ENCODE measurements around the gene MAP3K13. TPM values are rescaled to one million over a fixed set of nuclear protein-coding genes. Genes with fewer than 3 reads are reported as not detected.
"Not testable (repeated sequence)": the region's sequence is repeated elsewhere in the genome, so short reads cannot be mapped to it uniquely, and the experiment has no call there.

MAP3K13 gene
- total and polyA plus RNA-seq, 2 donors (not counting 1 experiment from before 2014, with no cell fraction given): 15.0 to 28.2 TPM

GRCh38 chr3:185366074-185366335 lies 3.1 kb downstream of the MAP3K13 start:
- Histone ChIP-seq H3K4me1 (ENCODE audit: control insufficient read depth, extremely low read depth, insufficient read depth, low read length) (no peaks in the 10 kb centered on the region), H3K9ac (ENCODE audit: insufficient read depth, low read length) (no peak overlapping the region), H3K4me3 (replicated peaks in 1 of 4; ENCODE audit: control extremely low read depth in 1 of 4, insufficient read depth in 1 of 4, low read depth in 3 of 4, low read length in 4 of 4) (no peak overlapping the region), H4K20me1 (ENCODE audit: control insufficient read depth, extremely low read depth, insufficient read depth, low read length) (no peaks in the 10 kb centered on the region), H3K4me2 (ENCODE audit: extremely low read depth, insufficient read depth, low read length) (no peak overlapping the region), H3K79me2 (ENCODE audit: control insufficient read depth, insufficient read depth, low read length) (no peaks in the 10 kb centered on the region), H3K27ac (ENCODE audit: insufficient read depth, low read length) (no peak overlapping the region), H3K9me3 (ENCODE audit: control insufficient read depth, insufficient read depth, low read depth, low read length) (no peaks in the 10 kb centered on the region), H3K27me3 (ENCODE audit: control insufficient read depth, insufficient read depth, low read length) (peaks cover 3% of the 10 kb centered on the region), H3K36me3 (ENCODE audit: control insufficient read depth, insufficient read depth, low read length) (no peaks in the 10 kb centered on the region), H2AFZ (ENCODE audit: low read length) (no peak overlapping the region)
- no peak for DNase-seq (ENCODE audit: low read depth in 2 of 2)
- no peak for TF ChIP-seq EZH2 (IDR thresholded peaks at IDR 0.05; ENCODE audit: low read length, missing control alignments)
- no peak for TF ChIP-seq CTCF (conservative IDR thresholded peaks at IDR 0.05 in 1 of 2, IDR thresholded peaks at IDR 0.05 in 1 of 2; ENCODE audit: low read depth in 1 of 2, low read length in 2 of 2)

GRCh38 chr3:185366913-185367312 lies 4.0 kb downstream of the MAP3K13 start:
- Histone ChIP-seq H3K27me3 (ENCODE audit: control insufficient read depth, insufficient read depth, low read length) (peaks cover 3% of the 10 kb centered on the region), H3K36me3 (ENCODE audit: control insufficient read depth, insufficient read depth, low read length) (no peaks in the 10 kb centered on the region), H4K20me1 (ENCODE audit: control insufficient read depth, extremely low read depth, insufficient read depth, low read length) (no peaks in the 10 kb centered on the region), H3K79me2 (ENCODE audit: control insufficient read depth, insufficient read depth, low read length) (no peaks in the 10 kb centered on the region), H3K4me2 (ENCODE audit: extremely low read depth, insufficient read depth, low read length) (no peak overlapping the region), H3K4me1 (ENCODE audit: control insufficient read depth, extremely low read depth, insufficient read depth, low read length) (no peaks in the 10 kb centered on the region), H3K27ac (ENCODE audit: insufficient read depth, low read length) (no peak overlapping the region), H3K4me3 (replicated peaks in 1 of 4; ENCODE audit: control extremely low read depth in 1 of 4, insufficient read depth in 1 of 4, low read depth in 3 of 4, low read length in 4 of 4) (no peak overlapping the region), H3K9me3 (ENCODE audit: control insufficient read depth, insufficient read depth, low read depth, low read length) (no peaks in the 10 kb centered on the region), H2AFZ (ENCODE audit: low read length) (no peak overlapping the region), H3K9ac (ENCODE audit: insufficient read depth, low read length) (no peak overlapping the region)
- no peak for DNase-seq (ENCODE audit: low read depth in 2 of 2)
- TF ChIP-seq CTCF (conservative IDR thresholded peaks at IDR 0.05 in 1 of 2, IDR thresholded peaks at IDR 0.05 in 1 of 2; ENCODE audit: low read depth in 1 of 2, low read length in 2 of 2): no peak
- no peak for TF ChIP-seq EZH2 (IDR thresholded peaks at IDR 0.05; ENCODE audit: low read length, missing control alignments)

- not testable (repeated sequence) for H3K4me2 ChIP-seq (ENCODE audit: extremely low read depth, insufficient read depth, low read length); H3K27ac ChIP-seq (ENCODE audit: insufficient read depth, low read length); H3K9ac ChIP-seq (ENCODE audit: insufficient read depth, low read length); H3K79me2 ChIP-seq (ENCODE audit: control insufficient read depth, insufficient read depth, low read length); H4K20me1 ChIP-seq (ENCODE audit: control insufficient read depth, extremely low read depth, insufficient read depth, low read length); H3K36me3 ChIP-seq (ENCODE audit: control insufficient read depth, insufficient read depth, low read length); H3K27me3 ChIP-seq (ENCODE audit: control insufficient read depth, insufficient read depth, low read length); H3K4me3 ChIP-seq (replicated peaks in 1 of 4; ENCODE audit: control extremely low read depth in 1 of 4, insufficient read depth in 1 of 4, low read depth in 3 of 4, low read length in 4 of 4); DNase-seq (ENCODE audit: low read depth in 2 of 2); H2AFZ ChIP-seq (ENCODE audit: low read length); H3K4me1 ChIP-seq (ENCODE audit: control insufficient read depth, extremely low read depth, insufficient read depth, low read length); H3K9me3 ChIP-seq (ENCODE audit: control insufficient read depth, insufficient read depth, low read depth, low read length)
These were observed 7.4 kb downstream of the MAP3K13 start for GRCh38 chr3:185370349-185370748.

Data from fibroblast of lung (primary cell).